HepG2 (cell line): ENCODE results near the gene CCL17. TPM values are rescaled to one million over a fixed set of nuclear protein-coding genes. Genes with fewer than 3 reads are reported as not detected.

ENCODE experiments used
- ATF7 ChIP-seq, 2 experiments: fragments of 450-650 bp in 1 of 2; sonication (generic) in 1 of 2; formaldehyde crosslinking in 1 of 2; IDR thresholded peaks; 2 replicates each; pipeline versions ENCODE4 v1.4.0 to v1.6.1; 2016 to 2020; ENCODE audit warnings: antibody characterized with exemption in 1 of 2, mild to moderate bottlenecking in 1 of 2, missing genetic modification reagents in 1 of 2
- CENPT ChIP-seq: sonication (generic); formaldehyde crosslinking; IDR thresholded peaks from 2 replicates; pipeline ENCODE4 v1.8.0; 2022; ENCODE audit warnings: low read depth, mild to moderate bottlenecking, moderate library complexity, missing genetic modification reagents
- E2F5 ChIP-seq: sonication (generic); formaldehyde crosslinking; conservative IDR thresholded peaks from 2 replicates; pipeline ENCODE4 v1.4.0; 2020; ENCODE audit warnings: missing genetic modification reagents
- EED ChIP-seq: sonication (generic); formaldehyde crosslinking; IDR thresholded peaks from 2 replicates; pipeline ENCODE4 v1.5.0; 2020; ENCODE audit warnings: mild to moderate bottlenecking, missing genetic modification reagents
- EP300 ChIP-seq, 3 experiments: sonication (generic) in 1 of 3; formaldehyde crosslinking in 1 of 3; IDR thresholded peaks; 2 replicates each; pipeline versions ENCODE4 v1.5.1 to v1.6.1; 2011 to 2020; ENCODE audit warnings: low read depth in 2 of 3, low read length in 2 of 3, borderline replicate concordance in 1 of 3, improper control_type of control experiment in 1 of 3, mild to moderate bottlenecking in 1 of 3, missing genetic modification reagents in 1 of 3, moderate library complexity in 1 of 3
- HHEX ChIP-seq: IDR thresholded peaks from 2 replicates; pipeline ENCODE4 v1.6.1; 2016; ENCODE audit warnings: control low read depth
- MXD3 ChIP-seq: IDR thresholded peaks from 2 replicates; pipeline ENCODE4 v1.6.1; 2016; ENCODE audit warnings: mild to moderate bottlenecking, missing biosample characterization, missing genetic modification reagents
- POLR2AphosphoS2 ChIP-seq: IDR thresholded peaks from 2 replicates; pipeline ENCODE4 v1.6.1; 2011; ENCODE audit warnings: low read depth, low read length, improper control_type of control experiment
- RXRB ChIP-seq: IDR thresholded peaks from 2 replicates; pipeline ENCODE4 v1.6.1; 2016; ENCODE audit warnings: borderline replicate concordance, missing genetic modification reagents, missing compliant biosample characterization
- SSRP1 ChIP-seq: IDR thresholded peaks from 2 replicates; pipeline ENCODE4 v1.6.1; 2016; ENCODE audit warnings: control low read depth
- TBX3 ChIP-seq: fragments of 450-650 bp; IDR thresholded peaks from 2 replicates; pipeline ENCODE4 v1.6.1; 2017; ENCODE audit warnings: antibody characterized with exemption, mild to moderate bottlenecking, inconsistent platforms, borderline replicate concordance
- ZBTB34 ChIP-seq: sonication (generic); formaldehyde crosslinking; IDR thresholded peaks from 2 replicates; pipeline ENCODE4 v1.8.0; 2022; ENCODE audit warnings: mild to moderate bottlenecking, missing genetic modification reagents
- ZBTB7B ChIP-seq: sonication (generic); formaldehyde crosslinking; IDR thresholded peaks from 2 replicates; pipeline ENCODE4 v1.4.0; 2020; ENCODE audit warnings: missing genetic modification reagents
- ZFAT ChIP-seq: sonication (generic); formaldehyde crosslinking; conservative IDR thresholded peaks from 2 replicates; pipeline ENCODE4 v1.8.1; 2023; ENCODE audit warnings: missing genetic modification reagents, inconsistent platforms
- ZNF256 ChIP-seq: sonication (generic); formaldehyde crosslinking; conservative IDR thresholded peaks from 2 replicates; pipeline ENCODE4 v1.4.0; 2020; ENCODE audit warnings: missing genetic modification reagents
- ZNF329 ChIP-seq: sonication (generic); formaldehyde crosslinking; IDR thresholded peaks from 2 replicates; pipeline ENCODE4 v1.9.0; 2021; ENCODE audit warnings: low read depth, mild to moderate bottlenecking, missing genetic modification reagents
- ZNF331 ChIP-seq: sonication (generic); formaldehyde crosslinking; IDR thresholded peaks from 2 replicates; pipeline ENCODE4 v1.4.0; 2020; ENCODE audit warnings: missing genetic modification reagents
- ZNF484 ChIP-seq: sonication (generic); formaldehyde crosslinking; IDR thresholded peaks from 2 replicates; pipeline ENCODE4 v1.5.1; 2020; ENCODE audit warnings: mild to moderate bottlenecking, low read depth, missing genetic modification reagents, borderline replicate concordance
- polyA plus RNA-seq, 8 experiments: library from polyadenylated mRNA; depleted of rRNA in 3 of 8; stranded (reverse) in 7 of 8; unstranded in 1 of 8; fragments of >200 nt; fragmentation: Illumina TruSeq in 4 of 8; extraction: Trizol in 4 of 8; gene quantifications; 2 replicates each; pipeline versions ENCODE4 v1.2.1 to v1.2.3, GENCODE V29; 2011 to 2016; ENCODE audit warnings: low read depth in 4 of 8, missing spikeins in 1 of 8, mixed read lengths in 1 of 8; ENCODE audit not compliant: insufficient read depth in 1 of 8
- total RNA-seq, 5 experiments: library from RNA; depleted of rRNA; stranded (reverse); fragments of >200 nt; fragmentation: Illumina TruSeq; extraction: Trizol; gene quantifications; 2 replicates each; pipeline ENCODE4 v1.2.3, GENCODE V29; 2016; ENCODE audit warnings: low read depth in 1 of 5
- TF ChIP-seq, protein P1 (sequence below): sonication (generic); formaldehyde crosslinking; IDR thresholded peaks from 2 replicates; pipeline ENCODE4 v1.9.0; 2021; ENCODE audit warnings: missing genetic modification reagents, mild to moderate bottlenecking, borderline replicate concordance
- TF ChIP-seq, protein P2 (sequence below): sonication (generic); formaldehyde crosslinking; IDR thresholded peaks from 2 replicates; pipeline ENCODE4 v1.5.1; 2020; ENCODE audit warnings: mild to moderate bottlenecking, missing genetic modification reagents, moderate library complexity
- TF ChIP-seq, protein P3 (sequence below): sonication (generic); formaldehyde crosslinking; IDR thresholded peaks from 2 replicates; pipeline ENCODE4 v1.4.0; 2020; ENCODE audit warnings: missing genetic modification reagents, mild to moderate bottlenecking, borderline replicate concordance

The CCL17 gene
- total and polyA plus RNA-seq, 2 of the 13 experiments (the other 11 are each of a cell fraction or from before 2014, with no cell fraction given) = not detected

DNA sequence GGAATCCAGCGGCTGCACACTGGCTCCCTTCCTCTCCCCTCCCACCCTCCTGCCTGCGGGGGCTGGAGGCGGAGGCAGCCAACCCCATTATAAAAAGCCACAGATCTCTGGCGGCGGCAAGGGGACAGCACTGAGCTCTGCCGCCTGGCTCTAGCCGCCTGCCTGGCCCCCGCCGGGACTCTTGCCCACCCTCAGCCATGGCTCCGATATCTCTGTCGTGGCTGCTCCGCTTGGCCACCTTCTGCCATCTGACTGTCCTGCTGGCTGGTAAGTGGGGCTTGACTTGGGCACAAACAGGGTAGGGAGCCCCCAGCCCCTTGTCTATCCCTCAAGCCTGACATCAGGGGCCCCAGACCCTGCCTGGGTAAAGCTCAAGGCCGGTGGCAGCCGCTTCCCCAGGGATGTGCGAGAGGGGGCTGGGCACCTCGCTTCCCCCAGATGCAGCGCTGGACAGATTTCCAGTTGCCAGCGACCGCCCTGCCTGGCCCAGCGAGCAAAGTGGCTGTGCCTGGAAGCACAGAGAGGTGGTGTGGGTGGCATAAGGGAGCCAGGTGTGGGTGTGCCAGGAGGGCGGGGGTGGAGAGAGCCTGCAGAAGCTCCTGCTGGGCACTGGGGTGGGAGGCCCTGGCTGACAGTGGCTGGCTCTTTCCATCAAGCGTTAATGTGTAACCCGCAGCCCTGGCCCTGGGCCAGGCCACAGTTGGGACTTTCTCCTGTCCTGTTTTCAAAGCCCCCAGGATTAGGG, 32.0 kb upstream of the CCL17 start, which contains the start of gene CX3CL1 (continued):
- TF ChIP-seq CENPT (CRISPR knock-in tag) (no peak; the same call in 1 of the 2 replicates), TBX3 (peak; percentile 76; the same call in 1 of the 2 replicates), ZBTB34 (no peak; the same call in 1 of the 2 replicates), ZNF331 (CRISPR knock-in tag) (peak; percentile 35; the same call in 1 of the 2 replicates), POLR2AphosphoS2 (peak; percentile 55; the same call in 1 of the 2 replicates), SSRP1 (CRISPR knock-in tag) (no peak; the same call in 1 of the 2 replicates), HHEX (CRISPR knock-in tag) (no peak; the same call in 1 of the 2 replicates), ZNF256 (CRISPR knock-in tag) (no peak), ATF7 (IDR thresholded peaks at IDR 0.05) (no peak), ATF7 (CRISPR knock-in tag; IDR thresholded peaks at IDR 0.05) (peak; percentile 61), ZFAT (CRISPR knock-in tag) (no peak; the same call in 1 of the 2 replicates), E2F5 (CRISPR knock-in tag) (peak; percentile 32; the same call in 1 of the 2 replicates), EP300 (IDR thresholded peaks at IDR 0.05; ENCODE audit: low read depth in 2 of 2, low read length in 2 of 2) (peak; percentile 57 to 98; a peak in 2 of 4 replicates), EP300 (CRISPR knock-in tag; IDR thresholded peaks at IDR 0.05; ENCODE audit: borderline replicate concordance) (peak; percentile 90; the same call in 1 of the 2 replicates), RXRB (CRISPR knock-in tag) (peak; percentile 98), ZBTB7B (CRISPR knock-in tag) (peak; percentile 100; the same call in 1 of the 2 replicates), ZNF484 (CRISPR knock-in tag) (peak; percentile 69; the same call in 1 of the 2 replicates), MXD3 (CRISPR knock-in tag) (peak; percentile 68), EED (peak; percentile 23; the same call in 1 of the 2 replicates), ZNF329 (CRISPR knock-in tag) (peak; percentile 20; the same call in 1 of the 2 replicates)
- TF ChIP-seq, protein P1, sequence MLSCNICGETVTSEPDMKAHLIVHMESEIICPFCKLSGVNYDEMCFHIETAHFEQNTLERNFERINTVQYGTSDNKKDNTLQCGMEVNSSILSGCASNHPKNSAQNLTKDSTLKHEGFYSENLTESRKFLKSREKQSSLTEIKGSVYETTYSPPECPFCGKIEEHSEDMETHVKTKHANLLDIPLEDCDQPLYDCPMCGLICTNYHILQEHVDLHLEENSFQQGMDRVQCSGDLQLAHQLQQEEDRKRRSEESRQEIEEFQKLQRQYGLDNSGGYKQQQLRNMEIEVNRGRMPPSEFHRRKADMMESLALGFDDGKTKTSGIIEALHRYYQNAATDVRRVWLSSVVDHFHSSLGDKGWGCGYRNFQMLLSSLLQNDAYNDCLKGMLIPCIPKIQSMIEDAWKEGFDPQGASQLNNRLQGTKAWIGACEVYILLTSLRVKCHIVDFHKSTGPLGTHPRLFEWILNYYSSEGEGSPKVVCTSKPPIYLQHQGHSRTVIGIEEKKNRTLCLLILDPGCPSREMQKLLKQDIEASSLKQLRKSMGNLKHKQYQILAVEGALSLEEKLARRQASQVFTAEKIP = no peak
- TF ChIP-seq, protein P2, sequence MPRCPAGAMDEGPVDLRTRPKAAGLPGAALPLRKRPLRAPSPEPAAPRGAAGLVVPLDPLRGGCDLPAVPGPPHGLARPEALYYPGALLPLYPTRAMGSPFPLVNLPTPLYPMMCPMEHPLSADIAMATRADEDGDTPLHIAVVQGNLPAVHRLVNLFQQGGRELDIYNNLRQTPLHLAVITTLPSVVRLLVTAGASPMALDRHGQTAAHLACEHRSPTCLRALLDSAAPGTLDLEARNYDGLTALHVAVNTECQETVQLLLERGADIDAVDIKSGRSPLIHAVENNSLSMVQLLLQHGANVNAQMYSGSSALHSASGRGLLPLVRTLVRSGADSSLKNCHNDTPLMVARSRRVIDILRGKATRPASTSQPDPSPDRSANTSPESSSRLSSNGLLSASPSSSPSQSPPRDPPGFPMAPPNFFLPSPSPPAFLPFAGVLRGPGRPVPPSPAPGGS (CRISPR knock-in tag) = peak; percentile 94
- TF ChIP-seq, protein P3, sequence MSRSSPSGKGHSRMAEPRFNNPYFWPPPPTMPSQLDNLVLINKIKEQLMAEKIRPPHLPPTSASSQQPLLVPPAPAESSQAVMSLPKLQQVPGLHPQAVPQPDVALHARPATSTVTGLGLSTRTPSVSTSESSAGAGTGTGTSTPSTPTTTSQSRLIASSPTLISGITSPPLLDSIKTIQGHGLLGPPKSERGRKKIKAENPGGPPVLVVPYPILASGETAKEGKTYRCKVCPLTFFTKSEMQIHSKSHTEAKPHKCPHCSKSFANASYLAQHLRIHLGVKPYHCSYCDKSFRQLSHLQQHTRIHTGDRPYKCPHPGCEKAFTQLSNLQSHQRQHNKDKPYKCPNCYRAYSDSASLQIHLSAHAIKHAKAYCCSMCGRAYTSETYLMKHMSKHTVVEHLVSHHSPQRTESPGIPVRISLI (CRISPR knock-in tag) = peak; percentile 41; the same call in 1 of the 2 replicates
